Inflammatory macrophage (primary cell): ENCODE measurements around the gene SLC46A3.
A peak's percentile ranks its signal among the peaks of the same experiment; 100 is the strongest.

ENCODE experiments used
- DNase-seq, 2 donors: peaks; one replicate each; pipeline ENCODE4 v3.0.0-alpha.2; 2020 to 2022
- total RNA-seq, 18 experiments: gene quantifications; one replicate each; lab custom pipeline; 2026; ENCODE audit warnings: mixed read lengths in 6 of 18, inconsistent platforms in 2 of 18; lab: John Stamatoyannopoulos, UW

Gene SLC46A3, protein sequence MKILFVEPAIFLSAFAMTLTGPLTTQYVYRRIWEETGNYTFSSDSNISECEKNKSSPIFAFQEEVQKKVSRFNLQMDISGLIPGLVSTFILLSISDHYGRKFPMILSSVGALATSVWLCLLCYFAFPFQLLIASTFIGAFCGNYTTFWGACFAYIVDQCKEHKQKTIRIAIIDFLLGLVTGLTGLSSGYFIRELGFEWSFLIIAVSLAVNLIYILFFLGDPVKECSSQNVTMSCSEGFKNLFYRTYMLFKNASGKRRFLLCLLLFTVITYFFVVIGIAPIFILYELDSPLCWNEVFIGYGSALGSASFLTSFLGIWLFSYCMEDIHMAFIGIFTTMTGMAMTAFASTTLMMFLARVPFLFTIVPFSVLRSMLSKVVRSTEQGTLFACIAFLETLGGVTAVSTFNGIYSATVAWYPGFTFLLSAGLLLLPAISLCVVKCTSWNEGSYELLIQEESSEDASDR
- total RNA-seq, result 6.8 to 52.2 (median 34.8) reads per million in 18 experiments

DNA sequence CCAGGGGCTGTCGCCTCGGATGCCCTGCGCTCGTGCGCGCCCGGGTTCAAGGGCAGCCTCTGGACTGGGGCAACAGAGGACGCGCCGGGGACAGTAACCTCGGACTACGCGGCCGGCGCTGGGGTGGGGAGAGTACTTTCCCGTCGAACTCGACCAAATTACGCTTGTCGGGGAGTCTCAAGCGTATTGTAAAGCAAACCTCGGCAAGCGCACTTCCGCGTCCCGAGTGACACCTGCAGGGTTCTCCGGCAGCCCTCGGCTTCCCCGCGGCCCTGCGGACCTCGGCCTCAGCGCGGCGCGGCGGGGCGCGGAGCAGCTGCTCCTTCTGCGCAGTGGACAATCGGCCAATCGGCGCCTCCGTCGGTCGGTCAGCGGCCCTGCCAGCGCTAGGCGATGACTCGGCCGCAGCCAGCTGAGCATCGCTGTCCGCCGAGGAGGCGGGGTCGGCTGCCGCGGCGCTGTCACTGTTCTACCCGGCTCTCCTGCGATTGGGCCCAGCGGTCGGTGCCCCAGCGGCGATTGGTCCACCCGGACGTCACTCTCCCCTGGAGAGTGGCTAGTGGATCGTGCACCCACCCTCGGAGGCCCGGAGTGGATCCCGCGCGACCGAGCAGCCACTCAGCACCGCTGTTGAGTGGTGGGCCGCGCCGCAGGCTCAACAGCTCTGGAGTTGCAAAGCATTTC is at the start of gene SLC46A3:
SLC46A3 (minus strand) TSS at position 428 of the 684 bp plus-strand sequence. CDS start 972 bp downstream, outside the sequence.
- DNase-seq, result peak; percentile 98 to 99

DNA sequence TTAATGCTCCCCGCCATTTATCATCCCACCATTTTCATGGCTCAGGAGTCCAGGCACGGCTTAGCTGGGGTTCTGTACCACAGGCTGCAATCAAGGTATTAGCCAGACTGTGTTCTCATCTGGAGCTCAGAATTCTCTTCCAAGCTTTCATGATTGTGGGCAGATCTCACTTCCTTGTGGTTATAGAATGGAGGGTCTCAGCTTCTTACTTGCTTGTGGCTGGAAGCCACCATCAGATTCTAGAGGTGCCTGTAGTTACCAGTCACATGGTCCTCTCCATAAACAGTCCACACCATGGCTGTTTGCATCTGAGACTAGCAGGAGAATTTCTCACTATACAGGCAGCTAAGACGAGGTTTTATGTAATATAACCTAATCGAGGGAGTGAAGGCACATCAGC is 45.1 kb upstream of the SLC46A3 start:
- DNase-seq, result no peak

GRCh38 chr13:28761586-28761985 is 42.8 kb upstream of the SLC46A3 start:
- no peak for DNase-seq

GRCh38 chr13:28755546-28755870 is 36.7 kb upstream of the SLC46A3 start:
- DNase-seq, result no peak

DNA sequence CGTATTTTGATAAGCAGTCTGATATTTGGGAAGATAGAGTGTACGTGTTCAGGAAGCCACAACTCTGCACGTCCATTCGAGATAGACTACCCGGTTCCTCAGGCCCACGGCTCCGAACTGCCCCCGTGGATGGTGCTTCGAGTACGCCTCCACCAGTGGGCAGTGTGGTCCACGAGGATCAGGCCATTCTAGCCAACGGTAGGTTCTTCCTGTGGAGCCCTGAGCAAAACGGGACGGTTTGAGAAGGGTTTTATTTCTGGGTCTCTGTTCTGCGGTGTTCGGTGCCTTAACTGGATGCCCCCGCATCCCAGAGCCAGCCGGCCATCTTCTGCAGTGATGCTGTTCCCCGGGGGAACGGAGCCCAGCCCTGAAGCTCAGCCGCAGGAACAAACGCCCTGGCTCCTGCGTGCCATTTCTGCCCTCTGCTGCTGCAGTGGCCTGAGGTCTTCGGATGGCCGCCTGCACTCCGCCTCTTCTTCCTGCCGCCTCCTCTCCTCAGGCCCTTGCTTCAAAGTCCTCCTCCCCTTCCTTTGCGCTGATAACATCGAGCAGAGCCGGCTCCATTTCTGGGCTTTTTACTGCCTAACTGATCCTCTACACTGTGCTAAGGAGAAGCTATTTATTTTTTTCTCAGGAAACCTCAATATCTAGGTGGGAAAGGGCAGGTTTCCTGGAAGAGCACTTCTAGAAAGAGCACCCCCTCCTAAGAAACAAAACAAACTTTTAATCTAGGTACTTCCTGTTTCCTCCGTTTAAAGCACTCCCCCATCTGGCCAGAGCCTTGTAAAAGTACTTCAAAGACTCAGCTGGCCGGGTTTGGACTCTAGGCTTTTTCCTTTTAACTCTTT is 36.2 kb upstream of the SLC46A3 start:
- peak; percentile 57 to 66 for DNase-seq

DNA sequence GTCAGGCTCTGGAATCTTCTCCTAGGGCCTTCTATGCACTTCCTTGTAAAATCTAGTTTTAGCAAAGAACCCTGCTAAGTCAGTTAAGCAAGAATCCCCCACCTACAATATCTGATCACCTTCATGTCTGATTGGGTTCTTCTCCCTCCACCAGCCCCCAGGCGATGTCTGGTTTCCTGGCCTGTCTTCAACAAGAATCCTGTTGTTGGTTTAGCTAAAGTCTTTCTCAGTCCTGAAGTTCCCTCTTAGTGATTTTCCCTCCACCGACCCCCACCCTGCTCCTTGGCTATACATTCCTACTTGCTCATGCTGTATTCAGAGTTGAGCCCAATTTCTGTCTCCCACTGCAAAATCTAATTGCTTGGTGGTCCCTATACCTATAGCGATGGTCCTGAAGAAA is 35.2 kb upstream of the SLC46A3 start:
- DNase-seq, result no peak

DNA sequence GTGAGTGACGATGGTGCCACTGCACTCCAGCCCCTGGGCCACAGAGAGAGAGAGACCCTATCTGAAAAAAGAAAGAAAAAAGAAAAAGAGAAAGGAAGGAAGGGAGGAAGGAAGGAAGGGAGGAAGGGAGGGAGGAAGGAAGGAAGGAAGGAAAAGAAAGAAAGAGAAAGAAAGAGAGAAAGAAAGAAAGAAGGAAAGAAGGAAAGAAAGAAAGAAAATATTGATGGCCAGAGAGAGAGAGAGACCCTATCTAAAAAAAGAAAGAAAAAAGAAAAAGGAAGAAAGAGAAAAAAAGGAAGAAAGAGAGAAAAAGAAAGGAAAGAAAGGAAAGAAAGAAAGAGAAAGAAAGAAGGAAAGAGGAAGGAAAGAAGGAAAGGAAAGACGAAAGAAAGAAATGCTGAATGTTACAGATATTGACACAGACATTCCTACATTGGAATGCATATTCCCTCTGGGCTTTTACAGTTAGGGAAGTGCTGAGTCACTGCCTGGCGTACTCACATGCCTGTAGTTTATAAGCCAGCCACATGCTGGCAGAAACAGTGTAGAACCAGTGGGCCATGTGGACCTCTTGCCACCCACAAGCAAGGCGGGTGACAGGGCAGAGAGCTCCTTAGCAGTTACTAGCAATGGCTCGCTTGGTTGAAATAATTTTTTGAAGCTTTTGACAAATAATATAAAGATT is 34.6 kb upstream of the SLC46A3 start:
- DNase-seq, result peak; percentile 72 to 86

GRCh38 chr13:28751175-28751960 is 32.6 kb upstream of the SLC46A3 start:
- DNase-seq, result peak; percentile 45 to 48

GRCh38 chr13:28750187-28751045 is 31.6 kb upstream of the SLC46A3 start:
- DNase-seq, result peak in 1 of 2 donors; percentile 10

DNA sequence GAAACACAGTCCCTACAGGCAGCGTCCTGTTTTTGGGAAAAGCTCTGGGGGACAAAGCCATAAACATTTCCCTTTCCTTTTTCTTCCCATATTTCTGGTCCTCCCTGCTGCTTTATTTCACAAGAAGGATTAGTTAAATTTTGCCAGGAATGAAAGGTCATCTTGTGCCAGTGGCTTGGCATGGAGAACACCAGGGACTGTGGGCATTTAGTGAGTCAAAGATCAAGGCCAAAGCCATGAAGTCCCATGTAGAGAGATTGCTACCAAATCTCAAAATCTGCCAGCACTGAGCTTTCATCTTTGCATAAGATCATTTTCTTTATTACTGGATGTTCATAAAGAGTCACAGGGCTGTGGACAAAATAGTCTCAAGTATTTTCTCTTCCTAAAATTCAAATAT is 29.1 kb upstream of the SLC46A3 start:
- no peak for DNase-seq

DNA sequence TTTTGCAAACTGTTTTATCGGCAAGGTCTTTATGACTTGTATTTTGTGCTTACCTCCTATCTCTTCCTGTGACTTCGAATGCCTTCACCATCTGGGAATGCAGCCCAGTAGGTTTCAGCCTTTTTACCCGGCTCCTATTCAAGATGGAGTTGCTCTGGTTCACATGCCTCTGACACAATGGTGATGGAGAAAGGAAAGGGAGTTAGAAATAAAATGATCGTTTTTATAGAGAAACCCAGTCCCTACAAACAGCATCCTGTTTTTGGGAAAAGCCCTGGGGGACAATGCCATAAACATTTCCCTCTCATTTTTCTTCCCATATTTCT is 27.5 kb upstream of the SLC46A3 start:
- DNase-seq, result no peak

- peak; percentile 64 to 69 for DNase-seq
These were observed 25.9 kb upstream of the SLC46A3 start for GRCh38 chr13:28744656-28745055.

- DNase-seq, result peak; percentile 83 to 90
These were observed 25.3 kb upstream of the SLC46A3 start for GRCh38 chr13:28744091-28744536.

DNA sequence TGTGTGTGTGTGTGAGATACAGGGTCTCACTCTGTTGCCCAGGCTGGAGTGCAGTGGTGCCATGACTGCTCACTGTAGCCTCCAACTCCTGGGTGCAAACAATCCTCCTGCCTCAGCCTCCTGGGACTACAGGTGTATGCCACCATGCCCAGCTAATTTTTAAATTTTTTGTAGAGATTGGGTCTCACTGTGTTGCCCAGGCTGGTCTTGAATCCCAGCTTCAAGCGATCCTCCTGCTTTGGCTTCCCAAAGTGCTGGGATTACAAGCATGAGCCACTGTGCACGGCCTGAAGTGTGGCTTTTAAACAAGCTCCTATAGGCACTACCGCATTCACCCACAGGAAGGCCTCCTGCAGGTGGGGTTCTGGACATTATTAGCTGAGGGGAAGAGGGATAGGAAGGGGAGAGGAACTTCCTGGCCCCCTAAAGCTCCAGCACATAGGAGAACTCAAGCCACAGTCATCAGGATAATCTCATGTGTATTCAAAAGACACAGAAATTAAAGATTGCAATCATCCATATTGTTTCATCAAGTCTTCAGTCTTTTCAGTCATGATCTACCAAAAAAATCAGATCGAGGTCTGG is 24.8 kb upstream of the SLC46A3 start:
- DNase-seq, result no peak

GRCh38 chr13:28743020-28743419 is 24.2 kb upstream of the SLC46A3 start:
- peak; percentile 20 to 57 for DNase-seq

DNA sequence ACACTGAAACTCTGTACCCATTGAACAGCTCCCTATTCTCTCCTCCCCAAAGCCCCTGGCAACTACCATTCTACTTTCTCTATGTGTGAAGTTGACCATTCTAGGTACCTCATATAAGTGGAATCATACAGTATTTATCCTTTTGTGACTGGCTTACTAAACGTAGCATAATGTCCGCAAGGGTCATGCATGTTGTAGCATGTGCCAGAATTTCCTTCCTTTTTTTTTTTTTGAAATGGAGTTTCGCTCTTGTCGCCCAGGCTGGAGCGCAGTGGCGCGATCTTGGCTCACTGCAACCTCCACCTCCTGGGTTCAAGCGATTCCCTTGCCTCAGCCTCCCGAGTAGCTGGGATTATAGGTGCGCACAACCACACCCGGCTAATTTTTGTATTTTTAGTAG is 23.7 kb upstream of the SLC46A3 start:
- DNase-seq, result peak; percentile 15 to 44

DNA sequence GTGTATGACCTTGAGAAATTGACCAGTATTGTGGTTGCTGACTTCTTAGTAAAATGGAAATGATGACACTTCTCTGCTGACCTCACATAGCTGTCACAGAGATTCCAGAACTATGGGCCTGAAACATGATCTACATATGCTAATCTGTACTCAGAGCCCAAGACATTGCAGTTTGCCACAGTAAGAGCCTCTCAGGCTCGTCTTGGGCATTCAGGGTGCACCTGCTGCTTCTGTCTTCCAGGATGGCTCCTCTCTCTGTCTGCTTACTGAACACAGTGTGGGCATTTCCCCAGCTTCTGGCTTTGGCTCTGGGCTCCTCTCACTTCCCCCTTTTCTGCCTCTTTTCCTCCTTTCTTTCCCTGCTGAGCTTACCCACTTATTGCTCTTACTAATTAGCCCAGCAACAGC is 22.3 kb upstream of the SLC46A3 start:
- DNase-seq, result peak; percentile 44 to 49

GRCh38 chr13:28739376-28739775 is 20.6 kb upstream of the SLC46A3 start:
- no peak for DNase-seq

- DNase-seq, result no peak
These were observed 16.8 kb upstream of the SLC46A3 start for GRCh38 chr13:28735481-28736029.

GRCh38 chr13:28734906-28735305 is 16.1 kb upstream of the SLC46A3 start:
- DNase-seq, result peak; percentile 17 to 19
